HG02588 (cell line): ENCODE results near the gene RIOX2.
"Not testable (repeated sequence)": the region's sequence is repeated elsewhere in the genome, so short reads cannot be mapped to it uniquely, and the experiment has no call there.

Source experiments
- ATAC-seq: cut with Tn5 transposase; IDR thresholded peaks from one replicate; pipeline ENCODE4 v1.9.1; 2021; ENCODE audit warnings: mild to moderate bottlenecking, moderate library complexity; ENCODE audit not compliant: unreplicated experiment

Gene RIOX2

GRCh38 chr3:97914388-97914787 lies 57.8 kb downstream of the RIOX2 start:
- ATAC-seq: no peak

GRCh38 chr3:97911459-97911858 lies 60.8 kb downstream of the RIOX2 start:
- ATAC-seq: no peak

GRCh38 chr3:97910931-97911351 lies 61.3 kb downstream of the RIOX2 start:
- ATAC-seq: no peak

GRCh38 chr3:97910236-97910831 lies 61.9 kb downstream of the RIOX2 start:
- ATAC-seq: not testable (repeated sequence)

GRCh38 chr3:97909830-97910229 lies 62.4 kb downstream of the RIOX2 start:
- ATAC-seq: not testable (repeated sequence)

- no peak for ATAC-seq
Measured at GRCh38 chr3:97901313-97902248, 70.7 kb downstream of the RIOX2 start.

- no peak for ATAC-seq
Measured at GRCh38 chr3:97899331-97899730, 72.9 kb downstream of the RIOX2 start.

GRCh38 chr3:97896547-97896946 lies 75.7 kb downstream of the RIOX2 start:
- no peak for ATAC-seq

GRCh38 chr3:97896129-97896528 lies 76.1 kb downstream of the RIOX2 start:
- no peak for ATAC-seq

GRCh38 chr3:97895216-97895615 lies 77.0 kb downstream of the RIOX2 start:
- peak; percentile 77 for ATAC-seq

- ATAC-seq: no peak
Measured at GRCh38 chr3:97892852-97893251, 79.4 kb downstream of the RIOX2 start.
